Gastroesophageal sphincter (tissue), 4 donors: ENCODE data around the gene AGPAT4. TPM values are rescaled to one million over a fixed set of nuclear protein-coding genes. Genes with fewer than 3 reads are reported as not detected.

Experiments used
- ATAC-seq: fragments of 150-250 bp; one replicate; pipeline ENCODE4 v1.9.1; 2016; ENCODE audit warnings: mild to moderate bottlenecking, moderate library complexity
- H3K27ac ChIP-seq, 4 donors: fragments of 200-600 bp; sonication (generic) in 3 of 4; 1 replicate in 3 of 4; 2 replicates in 1 of 4; pipeline ENCODE4 v1.5.1; 2016 to 2019
- H3K27me3 ChIP-seq: fragments of 200-600 bp; sonication (generic); one replicate; pipeline ENCODE4 v1.5.1; 2019
- H3K36me3 ChIP-seq, 2 donors: fragments of 200-600 bp; sonication (generic); one replicate each; pipeline ENCODE4 v1.5.1; 2019; ENCODE audit warnings: control low read depth in 1 of 2
- H3K4me1 ChIP-seq, 3 donors: fragments of 200-600 bp; sonication (generic); 1 replicate in 2 of 3; 2 replicates in 1 of 3; pipeline ENCODE4 v1.5.1; 2016 to 2019; ENCODE audit warnings: control low read depth in 2 of 3
- H3K4me3 ChIP-seq, 2 donors: fragments of 200-600 bp; sonication (generic); one replicate each; pipeline ENCODE4 v1.5.1; 2019; ENCODE audit warnings: mild to moderate bottlenecking in 1 of 2, moderate library complexity in 1 of 2
- H3K9me3 ChIP-seq, 3 donors: fragments of 200-600 bp; sonication (generic); one replicate each; pipeline ENCODE4 v1.5.1; 2017 to 2019; ENCODE audit warnings: control low read depth in 2 of 3
- CTCF ChIP-seq, 4 experiments: fragments of 200-600 bp in 2 of 4; fragments of 450-650 bp in 2 of 4; sonication (generic) in 1 of 4; IDR thresholded peaks; one replicate each; pipeline ENCODE4 v1.5.1; 2017 to 2019; ENCODE audit warnings: antibody characterized with exemption in 4 of 4, mild to moderate bottlenecking in 2 of 4, moderate library complexity in 2 of 4
- EP300 ChIP-seq: sonication (generic); formaldehyde crosslinking; IDR thresholded peaks from one replicate; pipeline ENCODE4 v1.6.1; 2017; ENCODE audit warnings: antibody characterized with exemption, mild to moderate bottlenecking
- POLR2A ChIP-seq, 2 donors: fragments of 450-650 bp; IDR thresholded peaks; one replicate each; pipeline ENCODE4 v1.6.1; 2017; ENCODE audit warnings: antibody characterized with exemption in 2 of 2, mild to moderate bottlenecking in 2 of 2, moderate library complexity in 1 of 2
- POLR2AphosphoS5 ChIP-seq: sonication (generic); formaldehyde crosslinking; IDR thresholded peaks from one replicate; pipeline ENCODE4 v1.6.1; 2017; ENCODE audit warnings: antibody characterized with exemption
- WGBS, 2 donors: methylation state at CpG; one replicate each; pipeline ENCODE4 v1.1.5; 2018; ENCODE audit warnings: low coverage in 1 of 2; 5-methylcytosine and 5-hydroxymethylcytosine counted together
- total RNA-seq, 4 donors: library from RNA; depleted of rRNA; stranded (reverse); fragments of >200 nt; gene quantifications; one replicate each; pipeline ENCODE4 v1.1.0, GENCODE V29; 2016

Gene AGPAT4
- total RNA-seq, 4 donors from 2014 or later = 7.2 to 10.8 (median 9.1) TPM

DNA sequence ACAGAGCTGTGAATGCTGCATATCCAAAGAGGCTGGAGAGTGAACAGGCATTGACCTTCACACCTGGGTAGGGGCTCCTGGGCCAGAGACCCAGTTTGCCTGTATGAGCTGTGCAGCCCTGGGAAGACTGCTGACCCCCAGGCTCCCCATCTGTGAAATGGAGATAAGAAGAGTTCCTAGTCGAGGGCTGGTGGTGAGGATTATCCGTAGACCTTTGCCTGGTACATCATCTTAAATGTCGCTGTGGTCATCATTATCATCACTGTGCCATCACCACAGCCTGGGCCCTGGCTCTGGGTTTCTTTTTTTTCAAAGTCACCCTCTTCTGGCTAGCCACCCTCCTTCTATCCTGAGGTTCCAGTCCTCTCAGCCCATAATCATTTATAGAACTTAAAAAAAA lies 12.0 kb downstream of the AGPAT4 start:
- peaks cover 0 to 29% of the 10 kb centered on the region in 2 donors for H3K36me3 ChIP-seq
- WGBS, 2 donors = 100% methylated on average over 3 of the region's 3 CpGs; no CpG with 5 or more reads in 1 of the 2 donors

DNA sequence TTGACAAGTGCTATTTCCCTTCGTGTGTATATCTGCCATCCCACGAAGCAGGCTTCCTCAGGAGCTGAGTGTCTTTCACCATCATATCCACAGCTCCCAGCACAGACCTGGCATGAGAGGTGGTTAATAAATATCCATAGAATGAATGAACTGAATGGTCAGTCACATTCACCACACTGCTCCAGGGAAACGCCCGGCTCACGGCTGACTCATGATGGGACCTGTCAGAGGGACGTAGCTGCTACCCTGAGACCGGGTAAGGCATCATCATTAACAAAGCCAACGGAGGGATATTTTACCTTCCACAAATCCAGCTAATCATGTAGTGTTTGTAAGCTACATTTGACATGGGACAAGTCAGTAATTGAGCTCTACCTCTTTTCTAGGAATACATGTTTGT lies 12.5 kb downstream of the AGPAT4 start:
- Histone ChIP-seq H3K36me3 (peaks cover 0 to 29% of the 10 kb centered on the region in 2 donors), H3K27ac (no peak overlapping the region), H3K9me3 (no peaks in the 10 kb centered on the region), H3K27me3 (no peaks in the 10 kb centered on the region), H3K4me3 (no peak overlapping the region), H3K4me1 (peaks cover 0 to 17% (median 0%) of the 10 kb centered on the region in 3 donors)
- ATAC-seq = no peak
- WGBS, 2 donors = 72 to 88% methylated on average over 5 to 8 of the region's 8 CpGs
- TF ChIP-seq POLR2AphosphoS5 = no peak
- no peak for TF ChIP-seq EP300

More for the DNA sequence above, 12.0 kb downstream of the AGPAT4 start:
- Histone ChIP-seq H3K27me3 (no peaks in the 10 kb centered on the region), H3K9me3 (no peaks in the 10 kb centered on the region), H3K4me3 (no peak overlapping the region), H3K4me1 (peaks cover 0 to 17% (median 0%) of the 10 kb centered on the region in 3 donors), H3K27ac (no peak overlapping the region)
- no peak for TF ChIP-seq CTCF (IDR thresholded peaks at IDR 0.05)
- no peak for TF ChIP-seq POLR2A (IDR thresholded peaks at IDR 0.05)
- no peak for TF ChIP-seq EP300
- no peak for ATAC-seq

DNA sequence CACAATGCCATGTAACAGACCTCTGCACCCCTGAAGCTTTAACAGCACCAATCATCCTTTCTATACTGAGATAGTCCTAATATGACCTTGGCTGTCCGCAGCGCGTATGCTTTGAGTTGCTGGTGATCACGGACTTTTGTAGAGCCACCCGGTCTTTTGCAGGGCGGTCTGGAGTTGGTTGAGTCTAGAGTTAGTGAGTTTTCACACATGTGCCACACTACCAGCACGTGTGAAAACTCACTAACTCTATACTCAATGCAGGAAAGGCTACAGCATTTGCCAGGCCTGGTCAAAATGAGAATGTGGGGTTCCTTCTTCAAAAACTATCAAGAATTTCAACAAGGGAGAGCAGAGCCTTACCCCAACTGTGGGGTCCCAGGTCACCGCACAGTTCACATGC lies 14.6 kb downstream of the AGPAT4 start:
- no peak overlapping the region for H3K4me3 ChIP-seq
- peaks cover 0 to 24% (median 0%) of the 10 kb centered on the region in 3 donors for H3K4me1 ChIP-seq
- no peak overlapping the region for H3K27ac ChIP-seq
- H3K9me3 ChIP-seq = no peaks in the 10 kb centered on the region
- no peak for TF ChIP-seq POLR2AphosphoS5
- no peak for TF ChIP-seq POLR2A (IDR thresholded peaks at IDR 0.05)
- TF ChIP-seq EP300 = no peak
- no peak for TF ChIP-seq CTCF (IDR thresholded peaks at IDR 0.05)
- peaks cover 0 to 32% of the 10 kb centered on the region in 2 donors for H3K36me3 ChIP-seq
- no peaks in the 10 kb centered on the region for H3K27me3 ChIP-seq
- WGBS, 2 donors = 96 to 100% methylated on average over 1 to 4 of the region's 8 CpGs
- no peak for ATAC-seq

DNA sequence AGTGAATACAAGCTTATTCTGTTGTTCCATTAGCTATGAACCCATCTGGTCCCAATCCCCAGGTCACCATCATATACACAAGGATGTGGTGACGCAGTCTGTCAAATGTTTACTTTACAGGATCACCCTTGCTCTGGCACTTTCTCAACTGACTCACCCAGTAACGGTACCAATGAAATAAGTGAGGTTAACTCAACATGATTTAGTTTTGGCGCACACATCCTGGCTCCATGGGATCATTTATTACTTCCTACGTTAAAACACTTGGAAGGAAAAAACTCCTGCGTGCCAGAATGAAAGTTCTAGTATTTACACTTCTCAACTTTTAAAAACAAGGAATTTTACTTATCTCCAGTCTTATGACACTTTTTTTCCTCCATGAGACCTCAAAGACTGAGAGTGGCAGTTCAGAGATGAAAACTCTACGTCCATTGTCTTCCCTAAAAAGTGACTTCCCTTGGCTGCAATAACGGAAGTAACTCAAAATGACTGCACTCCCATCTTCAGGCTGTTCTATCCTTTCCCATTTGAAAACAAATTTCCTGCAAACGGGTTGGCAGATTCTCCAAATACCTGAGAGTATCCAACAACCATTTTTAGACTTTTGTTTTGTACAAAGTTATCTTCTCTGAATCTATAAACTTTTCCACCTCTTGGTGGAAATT lies 15.9 kb downstream of the AGPAT4 start:
- TF ChIP-seq POLR2A (IDR thresholded peaks at IDR 0.05) (no peak), POLR2AphosphoS5 (peak; percentile 95), EP300 (no peak), CTCF (IDR thresholded peaks at IDR 0.05) (no peak)
- WGBS, 2 donors = 8 to 10% methylated on average over 6 to 8 of the region's 8 CpGs
- peaks cover 0 to 20% of the 10 kb centered on the region in 2 donors for H3K36me3 ChIP-seq
- peak overlapping the region; percentile 8 to 15 for H3K4me3 ChIP-seq
- no peaks in the 10 kb centered on the region for H3K9me3 ChIP-seq
- H3K27me3 ChIP-seq = no peaks in the 10 kb centered on the region
- H3K27ac ChIP-seq = peak overlapping the region; percentile 29 to 71 (median 64)
- peak; percentile 85 for ATAC-seq
- H3K4me1 ChIP-seq = peaks cover 0 to 24% (median 0%) of the 10 kb centered on the region in 3 donors

- Histone ChIP-seq H3K27ac (no peak overlapping the region), H3K9me3 (no peaks in the 10 kb centered on the region), H3K27me3 (no peaks in the 10 kb centered on the region), H3K4me3 (no peak overlapping the region), H3K36me3 (peaks cover 0 to 10% of the 10 kb centered on the region in 2 donors), H3K4me1 (peaks cover 0 to 24% (median 0%) of the 10 kb centered on the region in 3 donors)
- ATAC-seq = no peak
- WGBS, 2 donors = 83 to 89% methylated on average over 4 to 11 of the region's 13 CpGs
- no peak for TF ChIP-seq POLR2AphosphoS5
- TF ChIP-seq CTCF (IDR thresholded peaks at IDR 0.05) = no peak
- no peak for TF ChIP-seq POLR2A (IDR thresholded peaks at IDR 0.05)
- TF ChIP-seq EP300 = no peak
These were observed 17.5 kb downstream of the AGPAT4 start for GRCh38 chr6:161256407-161256806.
